Activated CD4-positive, alpha-beta T cell treated with anti-CD3 and anti-CD28 coated beads for 4 hours (primary cell): ENCODE data around the gene ADAM15.

Source experiments
- DNase-seq, 2 donors: peaks; one replicate each; pipeline ENCODE4 v3.0.0-alpha.2; 2020

ADAM15 gene

GRCh38 chr1:155050560-155051341, at the start of gene ADAM15:
Gene ADAM15 (plus strand): TSS chr1:155051316. CDS start chr1:155051387, 71 bp downstream.
- peak; percentile 79 to 81 for DNase-seq

GRCh38 chr1:155001425-155001674, 49.8 kb upstream of the ADAM15 start:
- no peak for DNase-seq

GRCh38 chr1:155001675-155002463, 49.2 kb upstream of the ADAM15 start:
- peak; percentile 98 to 99 for DNase-seq

GRCh38 chr1:155002464-155003226, 48.5 kb upstream of the ADAM15 start, which contains the start of gene ZBTB7B:
Gene ZBTB7B (plus strand): TSS chr1:155002802. CDS start chr1:155014661, 11,859 bp downstream.
- DNase-seq: no peak

GRCh38 chr1:155003227-155003765, 47.8 kb upstream of the ADAM15 start:
- peak in 1 of 2 donors; percentile 26 for DNase-seq

GRCh38 chr1:155003766-155004351, 47.3 kb upstream of the ADAM15 start:
- peak in 1 of 2 donors; percentile 17 for DNase-seq

GRCh38 chr1:155004352-155005075, 46.6 kb upstream of the ADAM15 start:
- no peak for DNase-seq

GRCh38 chr1:155005076-155006011, 45.8 kb upstream of the ADAM15 start:
- peak in 1 of 2 donors; percentile 33 for DNase-seq

- DNase-seq: peak; percentile 29 to 53
Measured at GRCh38 chr1:155006601-155007101, 44.5 kb upstream of the ADAM15 start.

- no peak for DNase-seq
Measured at GRCh38 chr1:155007251-155007828, 43.8 kb upstream of the ADAM15 start.

GRCh38 chr1:155008015-155008941, 42.8 kb upstream of the ADAM15 start:
- DNase-seq: peak; percentile 70 to 74

- DNase-seq: peak in 1 of 2 donors; percentile 44
Measured at GRCh38 chr1:155009221-155009711, 41.9 kb upstream of the ADAM15 start.

GRCh38 chr1:155009742-155010141, 41.4 kb upstream of the ADAM15 start:
- DNase-seq: no peak

- peak in 1 of 2 donors; percentile 45 for DNase-seq
Measured at GRCh38 chr1:155010211-155010918, 40.8 kb upstream of the ADAM15 start.

GRCh38 chr1:155011004-155011416, 40.1 kb upstream of the ADAM15 start:
- no peak for DNase-seq

- DNase-seq: no peak
Measured at GRCh38 chr1:155011437-155012025, 39.6 kb upstream of the ADAM15 start.

GRCh38 chr1:155012026-155012546, 39.0 kb upstream of the ADAM15 start:
- DNase-seq: peak in 1 of 2 donors; percentile 28
